NCI-H446 (cell line): ENCODE results near the gene SPEG.

Source experiments
- DNase-seq, 2 experiments: peaks; one replicate each; lab custom pipeline; 2025; lab: John Stamatoyannopoulos, UW

Gene SPEG

DNA sequence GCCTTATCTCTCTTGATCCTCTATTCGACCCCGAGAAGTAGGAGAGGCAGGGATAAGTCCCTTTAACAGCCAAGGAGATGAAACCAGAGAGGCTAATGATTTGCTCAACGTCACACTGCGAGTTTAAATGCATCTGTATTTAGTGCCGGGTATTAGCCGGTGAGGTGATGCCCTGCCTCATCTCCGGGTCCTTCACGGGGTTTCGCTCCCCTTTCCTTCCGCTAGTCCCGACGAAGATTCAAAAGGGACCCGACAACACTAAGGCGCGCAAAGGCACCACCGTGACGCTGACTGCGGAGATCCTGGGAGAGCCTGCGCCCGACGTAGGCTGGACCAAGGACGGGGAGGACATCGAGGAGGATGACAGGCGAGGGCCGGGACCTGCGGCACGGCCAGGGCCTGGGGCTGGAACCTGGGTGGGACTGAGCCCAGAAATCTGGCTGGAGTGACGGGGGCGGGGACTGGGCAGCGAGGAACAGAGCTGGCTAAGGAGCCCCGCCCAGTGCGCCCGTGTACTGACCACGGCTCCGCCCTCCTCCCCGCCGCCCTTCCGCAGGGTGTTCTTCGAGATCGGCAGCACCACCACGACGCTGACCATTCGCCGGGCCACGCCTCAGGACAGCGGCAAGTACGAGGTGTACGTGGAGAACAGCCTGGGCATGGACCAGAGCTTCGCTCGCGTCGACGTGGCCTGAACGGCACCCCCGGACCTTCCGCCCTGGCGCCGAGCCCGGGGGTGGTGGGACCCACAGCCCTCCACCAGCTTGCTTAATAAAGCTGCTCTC lies 63.0 kb downstream of the SPEG start:
- DNase-seq, result no peak

DNA sequence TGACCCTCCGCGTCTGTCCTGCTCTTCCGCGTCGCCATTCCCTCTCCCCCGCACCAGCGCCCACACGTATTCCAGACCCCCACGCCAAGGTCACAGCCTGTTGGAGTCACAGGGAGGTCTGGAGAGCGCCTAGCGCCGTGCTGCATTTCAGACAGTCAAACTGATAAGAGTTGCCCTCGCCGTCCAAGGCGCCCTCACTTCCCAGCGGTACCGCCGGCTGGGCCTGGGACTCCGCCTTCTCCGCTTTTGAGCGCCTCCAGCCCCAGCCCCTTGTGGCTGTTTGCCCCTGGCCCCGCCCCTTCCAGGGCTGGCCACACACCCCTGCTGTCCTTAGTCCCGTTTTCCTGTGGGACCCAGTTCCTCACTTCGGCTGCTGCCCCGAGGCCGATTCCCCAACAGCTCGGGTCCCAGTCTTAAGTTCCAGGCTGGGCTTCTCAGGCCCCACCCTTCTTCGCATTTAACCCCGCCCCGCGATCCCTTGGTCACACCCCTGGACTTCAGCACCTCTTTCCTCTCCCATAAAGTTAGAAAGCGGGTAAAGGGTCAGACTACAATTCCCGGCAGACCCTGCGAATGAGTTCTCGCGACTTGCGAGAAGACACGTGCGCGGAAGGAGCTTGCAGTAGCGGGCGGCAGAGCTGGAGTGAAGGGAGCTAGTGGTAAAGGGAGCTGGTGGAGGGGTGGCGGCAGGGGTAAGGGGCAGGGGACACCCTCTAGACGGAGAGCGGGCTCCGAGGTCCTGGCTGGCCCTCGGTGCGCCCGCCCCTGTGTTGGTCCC lies 63.8 kb downstream of the SPEG start, which contains the start of gene GMPPA:
Gene GMPPA (plus strand): TSS at position 612 of the 778 bp plus-strand sequence. CDS start 1,085 bp downstream, outside the sequence.
- DNase-seq, result peak; percentile 93 to 97

DNA sequence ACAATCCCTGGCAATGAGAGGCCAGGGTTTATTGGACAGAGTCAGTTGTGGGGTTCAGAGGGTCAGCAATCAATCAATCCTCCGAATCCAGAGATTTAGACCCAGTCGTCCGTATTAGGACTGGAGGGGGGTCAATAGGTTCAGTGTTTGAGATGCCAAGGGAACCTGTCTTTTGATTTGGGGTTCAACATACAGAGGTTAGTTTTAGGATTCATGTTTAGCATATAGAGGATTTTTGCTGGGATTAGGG lies 64.3 kb downstream of the SPEG start:
- DNase-seq, result no peak

DNA sequence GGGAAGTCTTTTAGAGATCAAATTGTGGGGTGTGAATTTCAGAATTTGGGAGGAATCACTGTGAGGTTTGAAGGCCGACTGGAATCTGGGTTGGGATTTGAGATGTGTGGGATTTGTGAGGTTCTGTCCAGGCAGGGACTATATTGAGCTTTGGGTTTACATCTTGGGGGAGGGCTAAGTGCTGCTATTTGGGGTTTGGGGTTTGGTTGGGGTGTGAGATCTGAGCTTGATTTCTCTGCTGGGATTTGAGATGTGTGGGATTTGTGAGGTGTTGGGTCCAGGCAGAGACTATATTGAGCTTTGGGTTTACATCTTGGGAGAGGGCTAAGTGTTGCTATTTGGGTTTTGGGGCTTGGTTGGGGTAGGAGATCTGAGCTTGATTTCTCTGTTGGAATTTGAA lies 64.9 kb downstream of the SPEG start:
- no peak for DNase-seq

DNA sequence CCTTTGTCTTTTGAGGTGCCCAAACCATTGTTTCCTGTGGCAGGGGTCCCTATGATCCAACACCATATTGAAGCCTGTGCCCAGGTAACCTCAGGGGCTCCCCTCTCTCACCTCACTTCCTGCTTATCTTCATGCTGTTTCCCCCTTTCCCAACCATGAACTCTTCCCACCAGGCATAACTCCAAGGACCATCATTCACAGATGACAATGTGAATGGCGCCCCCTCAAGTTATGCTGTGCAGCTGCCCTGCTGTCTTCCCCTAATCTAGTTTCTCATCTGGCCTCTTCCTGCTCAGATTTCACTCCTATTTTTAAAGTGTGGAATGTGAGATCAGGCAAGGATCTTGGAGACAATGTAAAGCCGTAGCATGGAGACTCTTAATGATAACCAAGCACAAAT lies 65.5 kb downstream of the SPEG start:
- peak in 1 of 2 experiments; percentile 19 for DNase-seq

DNA sequence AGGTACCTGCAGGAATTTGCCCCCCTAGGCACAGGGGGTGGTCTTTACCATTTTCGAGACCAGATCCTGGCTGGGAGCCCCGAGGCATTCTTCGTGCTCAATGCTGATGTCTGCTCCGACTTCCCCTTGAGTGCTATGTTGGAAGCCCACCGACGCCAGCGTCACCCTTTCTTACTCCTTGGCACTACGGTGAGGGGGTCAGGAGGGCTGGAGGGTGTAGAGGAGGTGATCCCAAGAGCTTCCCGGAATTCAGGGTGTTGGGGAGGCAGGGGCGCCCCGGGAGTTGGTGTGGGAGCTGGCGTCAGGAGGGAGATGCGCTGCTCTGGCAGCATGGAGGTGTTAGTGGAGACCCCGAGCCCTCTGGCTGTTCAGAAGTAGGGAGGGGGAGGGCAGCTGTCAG lies 67.2 kb downstream of the SPEG start:
- no peak for DNase-seq

DNA sequence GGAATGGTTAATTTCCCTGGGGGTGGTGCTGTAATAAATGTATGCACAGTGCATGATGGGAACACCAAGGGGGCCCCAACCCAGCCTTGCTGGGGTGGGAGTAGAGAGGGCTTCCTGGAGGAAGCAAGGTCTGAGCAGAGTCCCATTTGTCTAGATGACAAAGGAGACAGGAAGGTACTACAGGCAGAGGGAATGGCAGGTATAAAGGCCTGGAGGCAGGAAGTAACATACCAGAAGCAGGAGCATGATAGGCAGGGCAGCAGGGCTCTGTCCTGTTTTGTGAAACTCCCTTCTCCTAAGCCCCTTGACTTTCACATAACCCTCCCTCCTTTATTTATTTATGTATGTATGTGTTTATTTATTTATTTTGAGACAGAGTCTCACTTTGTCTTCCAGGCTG lies 68.0 kb downstream of the SPEG start:
- DNase-seq, result no peak

DNA sequence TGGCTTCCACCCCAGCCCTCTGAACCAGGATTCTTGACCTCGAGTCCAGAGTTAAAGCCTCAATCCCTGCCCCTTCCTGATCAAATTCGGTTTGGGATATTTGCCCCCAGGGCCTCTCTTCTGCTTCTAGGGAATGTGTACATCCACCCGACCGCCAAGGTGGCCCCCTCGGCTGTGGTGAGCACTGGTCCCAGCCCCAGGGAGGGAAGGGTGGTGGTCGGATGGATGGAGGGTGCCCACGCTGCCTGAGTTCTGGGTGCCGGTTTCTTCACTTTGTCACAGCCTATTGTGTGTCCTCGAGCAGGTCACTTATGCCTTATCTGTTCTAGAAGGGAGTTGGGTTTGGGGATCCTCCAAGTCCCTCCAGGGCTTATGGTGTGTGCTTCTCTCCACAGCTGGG lies 70.9 kb downstream of the SPEG start:
- DNase-seq, result no peak

DNA sequence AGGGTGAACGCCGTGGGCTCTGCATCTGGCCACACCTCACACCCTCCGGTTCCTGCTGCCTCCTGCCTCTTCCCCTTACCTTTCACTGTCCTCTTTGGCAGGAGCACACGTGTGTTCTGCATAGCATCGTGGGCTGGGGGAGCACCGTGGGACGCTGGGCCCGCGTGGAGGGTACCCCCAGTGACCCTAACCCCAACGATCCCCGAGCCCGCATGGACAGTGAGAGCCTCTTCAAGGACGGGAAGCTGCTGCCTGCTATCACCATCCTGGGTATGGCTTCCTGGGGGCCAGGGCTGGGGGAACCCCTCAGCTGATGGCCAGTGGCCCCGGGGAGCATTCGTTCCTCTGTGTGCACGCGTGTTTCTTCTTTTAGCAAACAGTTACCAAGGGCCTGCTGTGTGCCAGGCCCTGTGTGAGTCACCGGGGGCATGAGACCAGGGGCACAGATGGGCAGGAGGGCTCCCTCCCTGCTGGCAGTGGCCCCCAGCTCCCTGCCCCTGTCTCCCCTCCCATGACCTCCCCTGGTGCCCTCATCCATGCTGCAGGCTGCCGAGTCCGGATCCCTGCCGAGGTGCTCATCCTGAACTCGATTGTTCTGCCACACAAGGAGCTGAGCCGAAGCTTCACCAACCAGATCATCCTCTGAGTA lies 71.6 kb downstream of the SPEG start:
- peak in 1 of 2 experiments; percentile 70 for DNase-seq

DNA sequence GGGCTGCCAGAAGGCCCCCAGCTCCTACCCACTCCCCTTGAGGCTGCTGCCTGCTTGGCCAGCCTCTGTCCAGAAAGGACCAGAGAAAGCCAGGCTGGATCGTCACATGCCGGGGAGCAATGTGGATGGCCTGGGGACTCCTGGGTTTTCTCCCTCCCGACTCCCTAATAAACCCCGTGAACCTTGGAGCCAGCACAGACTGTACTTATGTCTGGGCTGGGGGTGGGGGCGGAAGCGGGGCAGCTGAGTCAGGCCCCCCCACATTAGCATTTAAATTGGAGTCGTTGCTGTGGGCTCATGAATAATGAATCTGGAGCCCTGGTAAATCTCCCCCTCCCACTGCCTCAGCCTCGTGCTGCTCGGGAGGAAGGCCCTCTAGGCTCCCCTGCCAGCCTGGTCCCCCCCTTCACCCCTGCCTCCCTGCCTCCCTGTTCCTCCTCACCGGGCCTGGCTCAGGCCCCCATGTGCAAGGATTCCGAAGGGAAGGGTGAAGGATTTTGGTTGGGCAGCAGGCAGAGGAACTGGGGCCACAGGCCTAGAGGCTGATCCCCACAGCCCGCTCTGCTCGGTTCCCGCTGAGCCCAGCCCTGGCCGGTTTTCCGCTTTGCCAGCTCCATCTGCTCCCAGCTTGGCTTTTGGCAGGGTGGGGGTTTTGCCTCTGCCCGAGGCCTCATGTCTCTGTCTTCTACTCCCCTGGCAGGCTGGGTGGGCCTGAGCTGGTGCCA lies 72.3 kb downstream of the SPEG start:
- peak; percentile 89 to 97 for DNase-seq

DNA sequence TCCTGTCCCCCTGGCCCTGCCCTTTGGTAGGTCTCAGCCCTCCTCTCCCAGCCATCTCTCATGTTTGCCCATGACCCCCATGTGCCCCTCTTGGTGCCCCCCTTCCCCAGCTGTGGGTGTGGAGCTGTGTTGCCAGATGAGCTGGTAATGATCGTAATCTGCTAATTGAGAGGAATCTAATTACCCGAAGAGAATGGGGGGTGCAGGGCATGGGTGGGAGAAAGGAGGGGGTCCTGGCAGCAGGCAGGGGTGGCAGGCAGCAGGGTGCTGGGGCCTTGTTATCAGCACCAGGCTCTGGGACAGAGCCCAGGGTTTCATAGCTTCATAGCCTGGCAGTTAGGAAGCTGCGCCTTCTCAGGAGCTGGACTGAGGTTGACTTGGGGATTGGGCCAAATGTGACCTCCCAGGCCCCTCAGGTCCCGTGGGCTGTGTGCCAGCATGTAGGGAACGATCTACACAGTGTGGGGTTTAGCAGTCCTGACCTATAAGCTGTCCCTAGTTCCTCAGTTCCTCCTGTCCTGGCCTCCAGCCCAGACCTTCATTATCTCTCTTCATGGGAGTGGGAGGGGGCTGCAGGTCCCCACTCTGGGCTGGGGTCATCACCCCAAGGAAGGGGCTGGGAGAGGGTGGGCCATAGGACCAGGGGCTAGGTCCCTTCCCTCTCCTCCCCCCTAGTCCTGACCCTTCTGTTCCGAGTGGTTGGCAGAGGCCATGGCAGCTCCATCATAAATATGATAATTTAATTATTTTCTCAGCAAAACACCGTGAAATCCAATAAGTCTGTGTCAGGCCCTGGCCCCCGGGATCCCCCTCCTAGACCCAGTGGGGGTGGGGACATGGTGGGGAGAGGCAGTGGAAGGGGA lies 73.2 kb downstream of the SPEG start:
- DNase-seq, result peak; percentile 75 to 81

DNA sequence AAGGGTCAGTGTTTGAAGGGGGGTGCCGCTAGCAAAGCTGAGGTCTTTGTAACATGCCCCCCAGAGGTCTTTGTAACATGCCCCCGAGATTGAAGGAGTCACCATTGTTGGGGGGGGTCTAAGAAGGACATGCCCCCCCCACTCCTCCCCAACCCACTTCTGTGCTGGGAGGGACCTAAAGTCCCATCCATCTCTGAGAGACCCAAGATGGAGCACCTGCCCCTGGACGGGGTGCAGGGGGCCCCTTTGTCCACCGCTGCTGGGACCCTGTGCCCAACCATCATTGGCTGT lies 73.7 kb downstream of the SPEG start:
- peak; percentile 71 for DNase-seq

DNA sequence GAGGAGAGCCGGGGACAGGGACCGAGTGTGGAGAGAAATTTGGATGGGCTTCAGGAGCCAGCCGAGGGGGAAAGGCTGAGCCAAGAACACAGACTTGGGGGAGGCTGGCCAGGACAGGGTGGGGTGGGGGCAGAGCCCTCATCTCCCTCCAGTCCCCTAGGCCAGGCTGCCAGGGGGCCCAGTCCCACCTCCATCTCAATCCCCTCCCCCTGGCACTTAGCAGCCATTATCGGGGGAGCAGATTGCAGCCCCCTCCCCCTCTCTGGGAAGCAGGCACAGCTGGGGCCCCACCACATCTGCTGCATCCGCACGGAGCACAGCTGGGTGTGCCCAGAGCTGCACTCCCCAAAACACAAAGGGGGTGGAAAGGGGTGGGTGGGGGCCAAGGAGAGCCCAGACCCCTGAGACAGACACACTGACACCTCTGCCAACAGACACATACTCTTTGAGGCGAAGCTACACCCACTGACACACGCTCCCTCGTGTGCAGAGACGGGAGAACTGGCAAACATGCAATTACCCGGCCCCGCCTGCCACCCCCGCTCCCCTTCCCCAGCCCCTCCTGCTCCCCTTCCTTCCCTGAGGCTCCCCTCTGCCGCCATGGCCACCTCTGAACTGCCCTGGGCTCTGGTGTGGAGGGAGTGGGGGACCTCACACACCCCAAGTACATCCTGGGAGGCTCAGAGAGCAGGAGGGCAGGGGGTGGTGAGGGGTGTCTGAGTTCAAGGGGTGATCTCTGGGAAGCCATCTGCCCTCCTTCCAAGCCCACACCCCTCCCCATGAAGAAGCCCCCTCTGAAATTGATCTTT lies 74.5 kb downstream of the SPEG start:
- peak; percentile 56 to 88 for DNase-seq

DNA sequence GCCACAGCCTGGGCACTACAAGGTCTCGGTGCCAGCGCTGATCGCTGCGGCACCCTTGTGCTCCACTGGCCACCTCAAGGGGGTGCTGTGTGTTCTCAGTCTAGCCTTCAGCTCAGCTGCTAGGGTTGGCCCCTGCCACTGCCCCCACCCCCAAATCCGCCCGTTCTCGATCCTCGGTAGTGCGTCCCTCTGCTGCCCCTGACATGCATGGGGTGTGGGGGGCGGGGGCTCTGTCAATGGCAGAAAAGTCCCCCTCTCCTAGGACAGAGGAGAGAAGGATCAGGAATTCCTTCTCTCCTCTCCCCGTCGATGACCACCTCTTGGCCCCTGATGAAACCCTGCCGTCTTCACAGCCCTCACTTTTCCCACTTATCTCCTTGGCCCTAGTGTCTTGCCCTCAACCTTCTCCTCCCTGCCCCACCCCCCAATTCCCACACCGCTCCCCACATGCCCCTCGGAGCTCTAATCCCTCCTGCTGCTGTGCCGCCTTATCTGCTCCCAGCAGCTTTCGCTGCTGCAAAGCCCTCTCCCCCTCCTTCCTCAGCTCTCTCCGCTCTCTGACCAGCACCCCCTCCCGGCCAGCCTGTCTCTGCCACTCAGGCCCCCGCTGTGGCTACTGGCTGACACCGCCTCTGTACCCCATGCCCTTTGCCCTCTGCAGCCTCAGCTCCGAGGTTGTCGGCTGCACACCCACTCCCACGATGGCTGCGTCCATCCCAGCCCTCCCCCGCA lies 75.3 kb downstream of the SPEG start:
- DNase-seq, result peak; percentile 20 to 68

DNA sequence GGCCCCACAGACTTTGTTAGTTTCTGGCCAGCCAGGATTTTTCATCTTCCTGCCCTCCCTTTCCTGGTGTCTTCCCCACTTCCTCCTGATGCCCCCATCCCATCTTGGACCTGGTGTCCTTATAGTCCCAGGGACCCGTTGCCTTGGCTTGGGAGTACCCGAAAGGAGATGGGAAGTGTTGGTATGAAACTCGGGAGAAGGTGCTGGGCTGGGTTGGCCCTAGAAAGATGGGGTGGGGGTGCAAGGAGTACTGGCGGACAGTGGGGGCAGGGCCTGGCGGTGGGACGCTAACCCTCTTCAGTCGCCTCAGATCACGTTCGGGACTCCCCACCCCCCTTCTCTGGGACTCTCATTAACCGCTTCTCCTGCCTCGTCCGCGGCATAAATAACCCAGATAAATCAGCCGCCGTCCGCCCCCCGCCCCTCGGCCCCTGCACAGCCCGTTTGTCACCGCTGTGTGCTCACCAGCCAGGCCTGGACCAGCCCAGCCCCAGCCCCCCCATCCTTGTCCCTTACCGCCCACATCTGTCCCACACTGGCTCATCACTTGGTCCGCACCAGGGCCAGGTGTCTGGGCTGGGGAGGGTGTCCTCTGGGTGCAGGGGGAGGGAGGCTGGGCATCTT lies 76.0 kb downstream of the SPEG start:
- no peak for DNase-seq

DNA sequence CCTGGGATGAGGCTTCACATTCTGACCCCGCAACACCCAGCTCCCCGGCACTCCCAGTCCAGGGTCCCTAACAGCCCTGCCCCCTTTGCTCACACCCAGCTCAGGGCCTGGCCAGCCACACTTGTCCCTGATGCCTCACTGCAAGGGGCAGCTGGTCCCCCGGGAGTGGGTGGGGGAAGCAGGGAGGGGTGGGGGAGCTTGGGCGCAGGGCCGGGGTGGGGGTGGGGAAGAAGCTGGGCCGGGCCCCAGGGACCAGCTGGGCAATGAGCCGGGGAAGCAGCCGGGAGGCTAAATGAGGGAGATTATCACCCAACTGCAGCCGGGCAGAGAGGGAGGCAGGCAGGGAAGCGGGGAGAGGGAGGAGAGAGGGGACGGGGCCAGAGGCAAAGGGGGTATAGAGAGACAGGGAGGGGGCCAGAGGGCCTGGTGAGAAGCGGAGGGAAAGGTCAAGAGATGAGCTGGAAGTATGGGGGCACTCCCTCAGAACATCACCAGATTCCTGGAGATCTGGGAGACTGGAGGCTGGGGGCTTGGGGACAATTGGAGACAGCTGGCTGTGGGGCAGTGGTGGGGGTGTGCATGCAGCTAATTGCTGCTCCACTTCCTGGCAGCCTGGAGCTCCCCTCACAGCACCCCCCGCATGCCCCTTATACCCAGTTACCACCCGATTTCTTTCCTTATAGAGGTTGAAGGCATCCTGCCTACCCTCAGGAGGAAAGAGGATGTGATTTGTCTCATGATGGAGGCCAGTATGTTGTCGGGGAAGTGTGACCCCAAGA lies 77.1 kb downstream of the SPEG start:
- DNase-seq, result peak in 1 of 2 experiments; percentile 19

DNA sequence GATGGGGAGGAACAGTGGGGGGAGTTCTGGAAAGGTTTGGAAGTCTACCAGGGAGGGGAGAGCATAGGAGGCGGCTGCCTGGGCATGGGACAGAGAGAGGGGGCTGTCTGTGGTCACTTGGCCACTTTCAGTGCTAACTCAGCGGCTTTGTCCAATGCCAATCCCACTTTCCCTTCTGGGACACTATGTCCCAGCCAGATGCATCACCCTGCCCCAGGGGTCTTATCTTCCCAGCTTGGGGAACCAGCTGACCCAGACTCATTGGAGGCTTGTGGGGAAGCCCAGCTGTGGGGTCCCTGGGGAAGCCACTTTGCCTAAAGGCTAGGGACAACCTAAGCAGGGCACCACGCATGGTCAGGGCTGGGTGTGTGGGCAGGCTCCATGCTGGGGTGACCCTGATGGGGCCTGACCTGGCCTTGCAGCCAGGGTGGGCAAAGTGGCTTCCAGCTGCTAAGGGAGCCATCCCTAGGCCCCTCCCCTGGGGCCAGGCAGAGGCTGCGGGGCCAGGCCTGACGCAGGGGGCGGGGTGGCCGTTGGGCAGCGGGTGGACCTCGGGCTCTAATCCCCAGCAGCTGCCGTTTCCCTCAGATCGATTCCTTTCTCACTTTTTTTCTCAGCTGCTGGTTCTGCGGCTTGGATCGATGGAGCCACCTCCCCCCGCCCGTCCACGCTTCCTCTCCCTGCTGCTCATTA lies 78.0 kb downstream of the SPEG start:
- DNase-seq, result no peak

DNA sequence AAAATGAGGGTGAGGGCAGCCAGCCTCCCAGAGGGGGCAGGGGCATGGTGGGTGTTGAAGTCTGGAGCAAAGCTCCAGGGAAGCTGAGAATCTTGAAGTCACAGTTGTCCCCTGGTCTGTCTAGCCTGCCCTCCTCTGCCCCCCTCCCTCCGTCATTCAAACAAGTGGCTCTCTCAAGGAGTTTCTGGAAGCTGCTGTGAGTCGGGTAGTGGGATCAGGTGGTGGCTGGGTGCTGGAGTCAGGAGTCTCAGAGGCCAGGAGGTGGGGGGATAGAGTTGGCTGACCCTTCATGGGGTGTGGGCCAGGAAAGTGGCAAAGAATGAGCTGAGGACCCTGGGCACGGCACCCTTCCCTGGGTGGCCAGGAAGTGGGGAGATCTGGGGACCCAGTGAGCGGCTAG lies 79.1 kb downstream of the SPEG start:
- DNase-seq, result no peak
